H1 (cell line): Measurements from ENCODE around the gene RNASET2. TPM values are rescaled to one million over a fixed set of nuclear protein-coding genes. Genes with fewer than 3 reads are reported as not detected.

Experiments
- CTCF ChIA-PET: fragments of 300-600 bp; sonication (Branson Sonifier 250); formaldehyde crosslinking; loops from one replicate; lab custom pipeline; 2021; ENCODE audit not compliant: partially characterized antibody; lab: Charles Lee
- POLR2A ChIA-PET: fragments of 300-600 bp; sonication (Branson Sonifier 250); formaldehyde crosslinking; loops from one replicate; lab custom pipeline; 2021; ENCODE audit warnings: inconsistent platforms; ENCODE audit not compliant: partially characterized antibody; lab: Charles Lee
- DNase-seq, 2 experiments: peaks; one replicate each; pipeline versions ENCODE4 v3.0.0 to v3.0.0-alpha.2; 2010 to 2022; ENCODE audit warnings: low spot score in 2 of 2, low read depth in 1 of 2, mixed read lengths in 1 of 2
- FAIRE-seq: peaks from 2 replicates; lab custom pipeline; 2011; peaks lifted over from hg19 to GRCh38; lab: Jason Lieb, UNC
- H2AFZ ChIP-seq: 2 replicates; pipeline ENCODE4 v1.8.1; 2012; ENCODE audit warnings: low read length, inconsistent platforms
- H2AK5ac ChIP-seq: 2 replicates; pipeline ENCODE4 v1.6.1; 2013; ENCODE audit warnings: low read depth, low read length
- H2BK120ac ChIP-seq: replicated peaks from 2 replicates; pipeline ENCODE3; 2013; ENCODE audit warnings: low read depth, low read length, inconsistent platforms
- H2BK12ac ChIP-seq: 2 replicates; pipeline ENCODE4 v1.6.1; 2013; ENCODE audit warnings: low read depth, low read length
- H2BK15ac ChIP-seq: 2 replicates; pipeline ENCODE4 v1.6.1; 2013; ENCODE audit warnings: low read length
- H2BK20ac ChIP-seq: 2 replicates; pipeline ENCODE4 v1.6.1; 2013; ENCODE audit warnings: low read length
- H2BK5ac ChIP-seq: 2 replicates; pipeline ENCODE4 v1.6.1; 2013; ENCODE audit warnings: low read depth, low read length
- H3K14ac ChIP-seq: 2 replicates; pipeline ENCODE4 v1.6.1; 2013; ENCODE audit warnings: inconsistent platforms; ENCODE audit not compliant: insufficient read length
- H3K18ac ChIP-seq: 2 replicates; pipeline ENCODE4 v1.6.1; 2013; ENCODE audit warnings: low read length; ENCODE audit errors: extremely low read depth
- H3K23ac ChIP-seq: 2 replicates; pipeline ENCODE4 v1.6.1; 2013; ENCODE audit warnings: inconsistent platforms; ENCODE audit not compliant: insufficient read length
- H3K23me2 ChIP-seq: 2 replicates; pipeline ENCODE4 v1.6.1; 2013; ENCODE audit warnings: low read depth, low read length
- H3K27ac ChIP-seq: 2 replicates; pipeline ENCODE4 v1.6.1; 2011; ENCODE audit warnings: low read depth, low read length, inconsistent platforms
- H3K27me3 ChIP-seq, 4 experiments: replicated peaks in 1 of 4; 1 replicate in 1 of 4; 2 replicates in 3 of 4; pipeline versions ENCODE4 v1.6.1 to v1.8.1; 2011 to 2013; ENCODE audit warnings: low read length in 3 of 4, mild to moderate bottlenecking in 3 of 4, inconsistent platforms in 2 of 4, mixed read lengths in 2 of 4, moderate library complexity in 1 of 4; ENCODE audit not compliant: control insufficient read depth in 3 of 4, insufficient read depth in 3 of 4; ENCODE audit errors: extremely low read depth in 1 of 4
- H3K36me3 ChIP-seq, 4 experiments: 2 replicates each; pipeline versions ENCODE4 v1.6.1 to v1.8.1; 2011 to 2013; ENCODE audit warnings: mild to moderate bottlenecking in 4 of 4, low read length in 3 of 4, moderate library complexity in 2 of 4, control low read depth in 1 of 4, inconsistent platforms in 1 of 4; ENCODE audit not compliant: insufficient read depth in 4 of 4, control insufficient read depth in 2 of 4
- H3K4ac ChIP-seq: replicated peaks from 2 replicates; pipeline ENCODE3; 2013; ENCODE audit warnings: low read length, low read depth, mixed read lengths, inconsistent platforms; ENCODE audit not compliant: insufficient read length
- H3K4me1 ChIP-seq, 4 experiments: replicated peaks in 1 of 4; 1 replicate in 1 of 4; 2 replicates in 3 of 4; pipeline versions ENCODE4 v1.6.1 to v1.8.1; 2011 to 2013; ENCODE audit warnings: low read length in 3 of 4, inconsistent platforms in 2 of 4, mixed read lengths in 1 of 4; ENCODE audit not compliant: insufficient read depth in 4 of 4, control insufficient read depth in 3 of 4
- H3K4me2 ChIP-seq, 2 experiments: 2 replicates each; pipeline versions ENCODE4 v1.6.1 to v1.8.1; 2011 to 2013; ENCODE audit warnings: low read depth in 2 of 2, low read length in 2 of 2, control low read depth in 1 of 2, inconsistent platforms in 1 of 2, mild to moderate bottlenecking in 1 of 2; ENCODE audit not compliant: insufficient read depth in 1 of 2
- H3K4me3 ChIP-seq, 4 experiments: fragments of 200-600, 300-600 bp in 1 of 4; sonication (generic), shearing (Covaris generic), sonication (Bioruptor Twin) in 1 of 4; 2 replicates each; pipeline versions ENCODE4 v1.5.1 to v1.8.1; 2011 to 2016; ENCODE audit warnings: low read length in 4 of 4, low read depth in 3 of 4, control low read depth in 2 of 4, inconsistent platforms in 2 of 4, mild to moderate bottlenecking in 2 of 4, mixed read lengths in 1 of 4, moderate library complexity in 1 of 4; ENCODE audit not compliant: insufficient read depth in 2 of 4; ENCODE audit errors: extremely low read depth in 1 of 4
- H3K56ac ChIP-seq: replicated peaks from 2 replicates; pipeline ENCODE3; 2013; ENCODE audit warnings: low read depth, mild to moderate bottlenecking, mixed read lengths, low read length, inconsistent platforms; ENCODE audit not compliant: insufficient read length
- H3K79me1 ChIP-seq: 2 replicates; pipeline ENCODE4 v1.6.1; 2013; ENCODE audit warnings: low read depth, low read length, control low read depth
- H3K79me2 ChIP-seq, 2 experiments: 2 replicates each; pipeline versions ENCODE4 v1.6.1 to v1.8.1; 2012 to 2013; ENCODE audit warnings: low read length in 2 of 2, mild to moderate bottlenecking in 2 of 2, inconsistent platforms in 1 of 2; ENCODE audit not compliant: insufficient read depth in 2 of 2, control insufficient read depth in 1 of 2
- H3K9ac ChIP-seq, 4 experiments: replicated peaks in 1 of 4; 1 replicate in 1 of 4; 2 replicates in 3 of 4; pipeline versions ENCODE4 v1.6.1 to v1.8.1; 2011 to 2013; ENCODE audit warnings: low read depth in 3 of 4, low read length in 3 of 4, control low read depth in 2 of 4, mild to moderate bottlenecking in 2 of 4, moderate library complexity in 2 of 4, inconsistent platforms in 1 of 4; ENCODE audit errors: extremely low read depth in 1 of 4
- H3K9me3 ChIP-seq, 2 experiments: 2 replicates each; pipeline versions ENCODE4 v1.6.1 to v1.8.1; 2012 to 2013; ENCODE audit warnings: mild to moderate bottlenecking in 2 of 2, moderate library complexity in 2 of 2, control low read depth in 1 of 2, inconsistent platforms in 1 of 2, low read depth in 1 of 2, low read length in 1 of 2, mixed read lengths in 1 of 2; ENCODE audit not compliant: insufficient read depth in 2 of 2
- H4K20me1 ChIP-seq, 2 experiments: replicated peaks in 1 of 2; 2 replicates each; pipeline versions ENCODE3 to v1.8.1; 2011 to 2013; ENCODE audit warnings: inconsistent platforms in 2 of 2, low read length in 2 of 2, mild to moderate bottlenecking in 1 of 2; ENCODE audit not compliant: insufficient read depth in 2 of 2, control insufficient read depth in 1 of 2
- H4K5ac ChIP-seq: 2 replicates; pipeline ENCODE4 v1.6.1; 2013; ENCODE audit warnings: low read length, low read depth, mixed read lengths, inconsistent platforms; ENCODE audit not compliant: insufficient read length
- H4K8ac ChIP-seq: 2 replicates; pipeline ENCODE4 v1.8.0; 2013; ENCODE audit warnings: mild to moderate bottlenecking, moderate library complexity, low read length, inconsistent platforms; ENCODE audit not compliant: insufficient read depth; ENCODE audit errors: extremely low read depth
- H4K91ac ChIP-seq: replicated peaks from 2 replicates; pipeline ENCODE3; 2013; ENCODE audit warnings: low read length, mixed read lengths, inconsistent platforms; ENCODE audit not compliant: insufficient read length
- CHD1 ChIP-seq: IDR thresholded peaks from 2 replicates; pipeline ENCODE4 v1.6.1; 2012; ENCODE audit warnings: low read depth, low read length, improper control_type of control experiment
- CTBP2 ChIP-seq: IDR thresholded peaks from 2 replicates; pipeline ENCODE4 v1.7.0; 2011; ENCODE audit warnings: borderline replicate concordance, mild to moderate bottlenecking, moderate library complexity, mixed read lengths, low read length; ENCODE audit not compliant: insufficient read depth, insufficient read length
- GABPA ChIP-seq: IDR thresholded peaks from 2 replicates; pipeline ENCODE4 v1.6.1; 2011; ENCODE audit warnings: mild to moderate bottlenecking, low read length, moderate library complexity, borderline replicate concordance; ENCODE audit not compliant: insufficient read depth
- KDM1A ChIP-seq: fragments of 200-600, 300-600 bp; sonication (generic); IDR thresholded peaks from 2 replicates; pipeline ENCODE4 v1.7.1; 2016; ENCODE audit warnings: mild to moderate bottlenecking, low read length, borderline replicate concordance
- SP1 ChIP-seq: IDR thresholded peaks from 2 replicates; pipeline ENCODE4 v1.6.1; 2011; ENCODE audit warnings: low read depth, low read length
- WGBS, 2 experiments: shearing (Covaris generic) in 1 of 2; methylation state at CpG; one replicate each; pipeline versions ENCODE4 v1.1.6 to v1.1.7; 2013 to 2015; ENCODE audit warnings: low lambda C conversion rate in 2 of 2, mixed read lengths in 2 of 2, inconsistent platforms in 1 of 2, low coverage in 1 of 2, missing lambda C conversion rate in 1 of 2; ENCODE audit not compliant: insufficient replicate concordance in 2 of 2, insufficient coverage in 1 of 2, insufficient read length in 1 of 2; ENCODE audit errors: extremely low coverage in 1 of 2, missing lambda C conversion rate in 1 of 2; 5-methylcytosine and 5-hydroxymethylcytosine counted together
- polyA plus RNA-seq, 7 experiments: library from polyadenylated mRNA; depleted of rRNA in 3 of 7; stranded (reverse) in 5 of 7; unstranded in 2 of 7; fragments of >200 nt in 5 of 7; fragments of 200-250 nt in 2 of 7; gene quantifications; 1 replicate in 5 of 7; 2 replicates in 1 of 7; 4 replicates in 1 of 7; pipeline versions ENCODE4 v1.2.1 to v1.2.3, GENCODE V29; 2011 to 2013; ENCODE audit warnings: missing spikeins in 2 of 7, mixed read lengths in 2 of 7
- total RNA-seq: library from RNA; stranded (reverse); fragmentation: NEBNext Ultra II Directional; extraction: Animal tissue kit (Norgen Biotek cat#: 25700); gene quantifications from 2 replicates; pipeline ENCODE4 v1.2.1, GENCODE V29; 2021
- TF ChIP-seq, protein P1 (sequence below), 3 experiments: IDR thresholded peaks; 1 replicate in 2 of 3; 2 replicates in 1 of 3; pipeline versions ENCODE4 v1.5.1 to v1.6.1; 2011; ENCODE audit warnings: low read length in 3 of 3, mild to moderate bottlenecking in 3 of 3, inconsistent platforms in 2 of 3, low read depth in 1 of 3, moderate library complexity in 1 of 3; ENCODE audit not compliant: insufficient read depth in 1 of 3; ENCODE audit errors: control extremely low read depth in 1 of 3

Gene RNASET2
- total and polyA plus RNA-seq, 2 of the 8 experiments (the other 6 are each of a cell fraction or from before 2014, with no cell fraction given) = 15.7 to 22.9 TPM

DNA sequence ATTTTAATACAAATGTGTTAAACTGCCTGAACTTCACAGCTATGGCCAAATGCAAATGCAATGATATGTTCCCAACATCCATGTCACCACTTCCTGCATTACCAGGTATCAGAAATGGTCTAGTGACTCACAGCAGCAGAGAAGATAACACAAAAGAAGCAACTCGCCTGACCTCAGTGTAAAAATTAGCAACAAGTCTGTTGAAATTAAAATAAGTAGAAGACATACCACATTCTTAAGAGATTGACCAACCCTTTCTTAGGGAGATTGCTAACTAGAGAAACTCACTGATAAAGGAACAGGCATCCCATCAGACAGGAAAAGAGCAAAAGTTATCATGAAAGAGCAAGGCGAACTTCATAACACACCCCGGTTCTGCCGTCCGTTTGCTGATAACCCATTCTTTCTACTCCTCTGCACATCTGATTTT lies 45.1 kb downstream of the RNASET2 start:
- FAIRE-seq = no peak
- Histone ChIP-seq H4K8ac (no peak overlapping the region), H2AFZ (no peak overlapping the region), H3K14ac (no peak overlapping the region), H3K27ac (no peak overlapping the region), H3K9me3 (no peaks in the 10 kb centered on the region), H3K23me2 (no peaks in the 10 kb centered on the region), H3K56ac (no peak overlapping the region), H4K91ac (no peak overlapping the region), H3K4me2 (no peak overlapping the region), H4K20me1 (no peaks in the 10 kb centered on the region), H4K5ac (no peak overlapping the region), H2BK15ac (no peak overlapping the region), H3K36me3 (no peaks in the 10 kb centered on the region), H2BK20ac (no peak overlapping the region), H2BK120ac (no peak overlapping the region), H2AK5ac (no peak overlapping the region), H3K79me2 (no peaks in the 10 kb centered on the region), H3K4ac (no peak overlapping the region), H3K4me3 (no peak overlapping the region), H3K79me1 (no peaks in the 10 kb centered on the region), H2BK5ac (no peak overlapping the region)
- POLR2A ChIA-PET = no interaction called here
- DNase-seq = no peak
- 84% methylated on average over 5 of the region's 5 CpGs; no CpG with 5 or more reads in 1 of the 2 experiments for WGBS, 2 experiments
- TF ChIP-seq CHD1 (no peak), CTBP2 (no peak), KDM1A (no peak), SP1 (no peak), GABPA (no peak)
- TF ChIP-seq, protein P1, sequence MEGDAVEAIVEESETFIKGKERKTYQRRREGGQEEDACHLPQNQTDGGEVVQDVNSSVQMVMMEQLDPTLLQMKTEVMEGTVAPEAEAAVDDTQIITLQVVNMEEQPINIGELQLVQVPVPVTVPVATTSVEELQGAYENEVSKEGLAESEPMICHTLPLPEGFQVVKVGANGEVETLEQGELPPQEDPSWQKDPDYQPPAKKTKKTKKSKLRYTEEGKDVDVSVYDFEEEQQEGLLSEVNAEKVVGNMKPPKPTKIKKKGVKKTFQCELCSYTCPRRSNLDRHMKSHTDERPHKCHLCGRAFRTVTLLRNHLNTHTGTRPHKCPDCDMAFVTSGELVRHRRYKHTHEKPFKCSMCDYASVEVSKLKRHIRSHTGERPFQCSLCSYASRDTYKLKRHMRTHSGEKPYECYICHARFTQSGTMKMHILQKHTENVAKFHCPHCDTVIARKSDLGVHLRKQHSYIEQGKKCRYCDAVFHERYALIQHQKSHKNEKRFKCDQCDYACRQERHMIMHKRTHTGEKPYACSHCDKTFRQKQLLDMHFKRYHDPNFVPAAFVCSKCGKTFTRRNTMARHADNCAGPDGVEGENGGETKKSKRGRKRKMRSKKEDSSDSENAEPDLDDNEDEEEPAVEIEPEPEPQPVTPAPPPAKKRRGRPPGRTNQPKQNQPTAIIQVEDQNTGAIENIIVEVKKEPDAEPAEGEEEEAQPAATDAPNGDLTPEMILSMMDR (IDR thresholded peaks at IDR 0.05; ENCODE audit: control extremely low read depth in 1 of 3, insufficient read depth in 1 of 3, low read depth in 1 of 3, low read length in 3 of 3) = no peak
- TF ChIP-seq, all 59 proteins: peak for 0
- no peak overlapping the region for H2BK12ac ChIP-seq
- H3K18ac ChIP-seq = no peak overlapping the region
- H3K27me3 ChIP-seq = no peaks in the 10 kb centered on the region
- no peak overlapping the region for H3K23ac ChIP-seq
- H3K9ac ChIP-seq = no peak overlapping the region
- no peaks in the 10 kb centered on the region for H3K4me1 ChIP-seq
- CTCF ChIA-PET = no interaction called here
